ENCODE measurements around the gene PPP4R1. TPM values are rescaled to one million over a fixed set of nuclear protein-coding genes. Genes with fewer than 3 reads are reported as not detected.

The PPP4R1 gene
- total RNA-seq, 2 experiments from 2014 or later = 42.2 to 42.9 TPM

- H3K36me3 Mint-ChIP-seq (ENCODE audit: low read depth) = peaks cover 39% of the 10 kb centered on the region
- H3K4me1 Mint-ChIP-seq (ENCODE audit: low read depth) = no peaks in the 10 kb centered on the region
- no peaks in the 10 kb centered on the region for H3K27me3 Mint-ChIP-seq (ENCODE audit: low read depth)
- ATAC-seq (no peak), DNase-seq (no peak)
- H3K9me3 Mint-ChIP-seq (ENCODE audit: insufficient read depth) = no peaks in the 10 kb centered on the region
- H3K4me3 Mint-ChIP-seq = no peak overlapping the region
- CTCF ChIA-PET = no interaction called here
- POLR2A ChIA-PET = no interaction called here
- H3K27ac Mint-ChIP-seq = no peak overlapping the region
These were observed 55.1 kb downstream of the PPP4R1 start for GRCh38 chr18:9559253-9559652.

- POLR2A ChIA-PET = no interaction called here
- Mint-ChIP-seq H3K36me3 (ENCODE audit: low read depth) (peaks cover 42% of the 10 kb centered on the region), H3K9me3 (ENCODE audit: insufficient read depth) (no peaks in the 10 kb centered on the region), H3K4me3 (no peak overlapping the region), H3K27ac (no peak overlapping the region), H3K27me3 (ENCODE audit: low read depth) (no peaks in the 10 kb centered on the region), H3K4me1 (ENCODE audit: low read depth) (no peaks in the 10 kb centered on the region)
- ATAC-seq (no peak), DNase-seq (no peak)
- CTCF ChIA-PET = no interaction called here
These were observed 55.8 kb downstream of the PPP4R1 start for GRCh38 chr18:9558387-9559064.

- H3K27ac Mint-ChIP-seq = no peak overlapping the region
- no peaks in the 10 kb centered on the region for H3K27me3 Mint-ChIP-seq (ENCODE audit: low read depth)
- ATAC-seq (no peak), DNase-seq (no peak)
- H3K36me3 Mint-ChIP-seq (ENCODE audit: low read depth) = peaks cover 43% of the 10 kb centered on the region
- H3K4me3 Mint-ChIP-seq = no peak overlapping the region
- no peaks in the 10 kb centered on the region for H3K4me1 Mint-ChIP-seq (ENCODE audit: low read depth)
- ChIA-PET CTCF (no interaction called here), POLR2A (no interaction called here)
- H3K9me3 Mint-ChIP-seq (ENCODE audit: insufficient read depth) = no peaks in the 10 kb centered on the region
These were observed 57.0 kb downstream of the PPP4R1 start for GRCh38 chr18:9557250-9557943.

- no peak overlapping the region for H3K27ac Mint-ChIP-seq
- ATAC-seq = no peak
- POLR2A ChIA-PET = no interaction called here
- no peaks in the 10 kb centered on the region for H3K27me3 Mint-ChIP-seq (ENCODE audit: low read depth)
- no peaks in the 10 kb centered on the region for H3K4me1 Mint-ChIP-seq (ENCODE audit: low read depth)
- no peak overlapping the region for H3K4me3 Mint-ChIP-seq
- CTCF ChIA-PET = interaction anchor here (0.6 kb wide), 1 partner anchor 9 kb away, joined by 3 read pairs; no protein-coding TSS in a partner anchor
- H3K36me3 Mint-ChIP-seq (ENCODE audit: low read depth) = peaks cover 46% of the 10 kb centered on the region
- no peak for DNase-seq
- H3K9me3 Mint-ChIP-seq (ENCODE audit: insufficient read depth) = no peaks in the 10 kb centered on the region
These were observed 61.7 kb downstream of the PPP4R1 start for GRCh38 chr18:9552616-9553015.

GRCh38 chr18:9552191-9552590 lies 62.2 kb downstream of the PPP4R1 start:
- Mint-ChIP-seq H3K4me1 (ENCODE audit: low read depth) (no peaks in the 10 kb centered on the region), H3K9me3 (ENCODE audit: insufficient read depth) (no peaks in the 10 kb centered on the region), H3K36me3 (ENCODE audit: low read depth) (peaks cover 47% of the 10 kb centered on the region), H3K4me3 (no peak overlapping the region), H3K27ac (no peak overlapping the region), H3K27me3 (ENCODE audit: low read depth) (no peaks in the 10 kb centered on the region)
- no peak for ATAC-seq
- ChIA-PET POLR2A (no interaction called here), CTCF (no interaction called here)
- DNase-seq = no peak

GRCh38 chr18:9550429-9550828 lies 63.9 kb downstream of the PPP4R1 start:
- Mint-ChIP-seq H3K27ac (no peak overlapping the region), H3K36me3 (ENCODE audit: low read depth) (peaks cover 39% of the 10 kb centered on the region), H3K9me3 (ENCODE audit: insufficient read depth) (no peaks in the 10 kb centered on the region), H3K27me3 (ENCODE audit: low read depth) (no peaks in the 10 kb centered on the region), H3K4me1 (ENCODE audit: low read depth) (no peaks in the 10 kb centered on the region), H3K4me3 (no peak overlapping the region)
- ChIA-PET CTCF (interaction anchor here (0.9 to 1.3 kb wide), 2 partner anchors 12 to 25 kb away, joined by 3 to 6 read pairs; no protein-coding TSS in a partner anchor), POLR2A (no interaction called here)
- no peak for DNase-seq
- no peak for ATAC-seq

GRCh38 chr18:9549405-9549804 lies 65.0 kb downstream of the PPP4R1 start:
- no peak for DNase-seq
- Mint-ChIP-seq H3K27me3 (ENCODE audit: low read depth) (no peaks in the 10 kb centered on the region), H3K9me3 (ENCODE audit: insufficient read depth) (no peaks in the 10 kb centered on the region), H3K27ac (no peak overlapping the region), H3K36me3 (ENCODE audit: low read depth) (peaks cover 35% of the 10 kb centered on the region), H3K4me3 (no peak overlapping the region), H3K4me1 (ENCODE audit: low read depth) (no peaks in the 10 kb centered on the region)
- ATAC-seq = no peak
- ChIA-PET POLR2A (no interaction called here), CTCF (interaction anchor here (1.3 kb wide), 1 partner anchor 13 kb away, joined by 6 read pairs; no protein-coding TSS in a partner anchor)

- Mint-ChIP-seq H3K27ac (no peak overlapping the region), H3K27me3 (ENCODE audit: low read depth) (no peaks in the 10 kb centered on the region), H3K4me3 (no peak overlapping the region), H3K4me1 (ENCODE audit: low read depth) (no peaks in the 10 kb centered on the region), H3K9me3 (ENCODE audit: insufficient read depth) (no peaks in the 10 kb centered on the region), H3K36me3 (ENCODE audit: low read depth) (peaks cover 25% of the 10 kb centered on the region)
- ATAC-seq (no peak), DNase-seq (no peak)
- ChIA-PET POLR2A (no interaction called here), CTCF (no interaction called here)
These were observed 66.6 kb downstream of the PPP4R1 start for GRCh38 chr18:9547782-9548181.

GRCh38 chr18:9546468-9546867 lies 67.9 kb downstream of the PPP4R1 start:
- ChIA-PET CTCF (no interaction called here), POLR2A (no interaction called here)
- Mint-ChIP-seq H3K4me1 (ENCODE audit: low read depth) (no peaks in the 10 kb centered on the region), H3K27ac (no peak overlapping the region), H3K27me3 (ENCODE audit: low read depth) (no peaks in the 10 kb centered on the region), H3K4me3 (no peak overlapping the region), H3K9me3 (ENCODE audit: insufficient read depth) (no peaks in the 10 kb centered on the region), H3K36me3 (ENCODE audit: low read depth) (peaks cover 22% of the 10 kb centered on the region)
- ATAC-seq = no peak
- no peak for DNase-seq

- Mint-ChIP-seq H3K36me3 (ENCODE audit: low read depth) (peaks cover 19% of the 10 kb centered on the region), H3K27me3 (ENCODE audit: low read depth) (no peaks in the 10 kb centered on the region), H3K4me3 (no peak overlapping the region), H3K27ac (no peak overlapping the region), H3K9me3 (ENCODE audit: insufficient read depth) (no peaks in the 10 kb centered on the region), H3K4me1 (ENCODE audit: low read depth) (no peaks in the 10 kb centered on the region)
- ChIA-PET POLR2A (no interaction called here), CTCF (no interaction called here)
- no peak for ATAC-seq
- no peak for DNase-seq
These were observed 69.3 kb downstream of the PPP4R1 start for GRCh38 chr18:9545029-9545428.

GRCh38 chr18:9542924-9543323 lies 71.4 kb downstream of the PPP4R1 start:
- Mint-ChIP-seq H3K27ac (peak overlapping the region; percentile 39), H3K4me1 (ENCODE audit: low read depth) (no peaks in the 10 kb centered on the region), H3K9me3 (ENCODE audit: insufficient read depth) (no peaks in the 10 kb centered on the region), H3K4me3 (no peak overlapping the region), H3K27me3 (ENCODE audit: low read depth) (no peaks in the 10 kb centered on the region), H3K36me3 (ENCODE audit: low read depth) (peaks cover 8% of the 10 kb centered on the region)
- DNase-seq (no peak), ATAC-seq (no peak)
- ChIA-PET CTCF (interaction anchor here (0.6 kb wide), 1 partner anchor 180 kb away, joined by 4 read pairs; no protein-coding TSS in a partner anchor), POLR2A (no interaction called here)

- Mint-ChIP-seq H3K9me3 (ENCODE audit: insufficient read depth) (no peaks in the 10 kb centered on the region), H3K27ac (no peak overlapping the region), H3K36me3 (ENCODE audit: low read depth) (peaks cover 8% of the 10 kb centered on the region), H3K4me1 (ENCODE audit: low read depth) (no peaks in the 10 kb centered on the region), H3K27me3 (ENCODE audit: low read depth) (no peaks in the 10 kb centered on the region), H3K4me3 (no peak overlapping the region)
- ChIA-PET CTCF (no interaction called here), POLR2A (no interaction called here)
- DNase-seq = no peak
- no peak for ATAC-seq
These were observed 74.4 kb downstream of the PPP4R1 start for GRCh38 chr18:9539938-9540337.

Data from activated CD8-positive, alpha-beta T cell treated with anti-CD3 and anti-CD28 coated beads, Interleukin-2, amount 10 ng/mL, durations not matched to agents 7 days and 5 days (primary cell).